Retinal pigment epithelial cell (primary cell): ENCODE measurements around the gene GPX6.
A peak's percentile ranks its signal among the peaks of the same experiment; 100 is the strongest.

Experiments used
- DNase-seq: peaks from one replicate; pipeline ENCODE4 v3.0.0-alpha.2; 2010; ENCODE audit warnings: low read depth
- H3K4me3 ChIP-seq: 2 replicates; pipeline ENCODE4 v1.5.1; 2011; ENCODE audit warnings: mild to moderate bottlenecking, low read length, control low read depth, moderate library complexity
- TF ChIP-seq, protein P1 (sequence below): conservative IDR thresholded peaks from 2 replicates; pipeline ENCODE4 v1.5.1; 2011; ENCODE audit warnings: low read depth, low read length, control low read depth, inconsistent platforms

The GPX6 gene

DNA sequence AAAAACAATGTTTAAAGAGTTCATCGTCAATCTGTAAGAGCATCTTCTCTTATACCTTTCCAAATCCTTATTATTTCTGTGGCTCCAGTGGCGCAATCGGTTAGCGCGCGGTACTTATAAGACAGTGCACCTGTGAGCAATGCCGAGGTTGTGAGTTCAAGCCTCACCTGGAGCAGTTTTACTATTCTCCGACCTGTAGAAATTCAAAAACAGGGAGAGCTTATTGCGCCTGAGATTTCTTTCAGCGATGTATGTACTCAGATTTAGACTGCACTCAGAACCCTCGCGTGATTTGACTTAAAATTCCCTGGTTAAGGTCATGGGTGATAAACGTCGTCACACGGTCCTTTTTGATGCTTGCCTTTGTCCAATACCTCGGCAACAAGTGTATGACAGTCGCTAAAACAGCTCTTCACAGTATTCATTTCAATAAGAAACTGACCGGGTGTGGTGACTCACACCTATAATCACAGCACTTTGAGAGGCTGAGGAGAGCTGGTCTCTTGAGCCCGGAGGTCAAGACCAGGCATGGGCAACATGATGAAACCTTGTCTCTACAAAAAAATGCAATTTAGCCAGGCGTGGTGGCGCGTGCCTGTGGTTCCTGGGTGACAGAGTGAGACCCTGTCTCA is 22.0 kb upstream of the GPX6 start:
- H3K4me3 ChIP-seq, result peak overlapping the region; percentile 43
- DNase-seq, result no peak
- TF ChIP-seq, protein P1, sequence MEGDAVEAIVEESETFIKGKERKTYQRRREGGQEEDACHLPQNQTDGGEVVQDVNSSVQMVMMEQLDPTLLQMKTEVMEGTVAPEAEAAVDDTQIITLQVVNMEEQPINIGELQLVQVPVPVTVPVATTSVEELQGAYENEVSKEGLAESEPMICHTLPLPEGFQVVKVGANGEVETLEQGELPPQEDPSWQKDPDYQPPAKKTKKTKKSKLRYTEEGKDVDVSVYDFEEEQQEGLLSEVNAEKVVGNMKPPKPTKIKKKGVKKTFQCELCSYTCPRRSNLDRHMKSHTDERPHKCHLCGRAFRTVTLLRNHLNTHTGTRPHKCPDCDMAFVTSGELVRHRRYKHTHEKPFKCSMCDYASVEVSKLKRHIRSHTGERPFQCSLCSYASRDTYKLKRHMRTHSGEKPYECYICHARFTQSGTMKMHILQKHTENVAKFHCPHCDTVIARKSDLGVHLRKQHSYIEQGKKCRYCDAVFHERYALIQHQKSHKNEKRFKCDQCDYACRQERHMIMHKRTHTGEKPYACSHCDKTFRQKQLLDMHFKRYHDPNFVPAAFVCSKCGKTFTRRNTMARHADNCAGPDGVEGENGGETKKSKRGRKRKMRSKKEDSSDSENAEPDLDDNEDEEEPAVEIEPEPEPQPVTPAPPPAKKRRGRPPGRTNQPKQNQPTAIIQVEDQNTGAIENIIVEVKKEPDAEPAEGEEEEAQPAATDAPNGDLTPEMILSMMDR, result no peak

DNA sequence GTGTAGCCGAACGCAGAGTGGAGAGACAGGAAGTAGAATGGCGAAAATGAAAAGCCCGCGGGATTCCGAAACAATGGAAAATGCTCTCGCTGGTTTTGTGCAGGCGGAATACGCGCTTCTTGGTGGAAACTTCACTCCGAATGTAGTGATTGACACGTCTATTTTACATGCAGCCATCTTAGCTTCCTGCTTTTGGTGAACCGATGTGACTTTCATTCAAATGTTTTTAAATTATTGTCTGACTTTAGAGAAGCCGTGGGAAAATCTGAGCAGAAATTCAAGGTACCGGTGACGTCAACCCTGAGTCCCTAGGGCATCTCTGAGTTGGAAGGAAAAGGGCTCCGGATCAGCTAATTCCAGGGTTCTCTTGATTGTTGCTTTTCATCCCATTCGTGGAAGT is 21.5 kb upstream of the GPX6 start:
- TF ChIP-seq, protein P1, result no peak
- peak overlapping the region; percentile 43 for H3K4me3 ChIP-seq
- DNase-seq, result no peak

DNA sequence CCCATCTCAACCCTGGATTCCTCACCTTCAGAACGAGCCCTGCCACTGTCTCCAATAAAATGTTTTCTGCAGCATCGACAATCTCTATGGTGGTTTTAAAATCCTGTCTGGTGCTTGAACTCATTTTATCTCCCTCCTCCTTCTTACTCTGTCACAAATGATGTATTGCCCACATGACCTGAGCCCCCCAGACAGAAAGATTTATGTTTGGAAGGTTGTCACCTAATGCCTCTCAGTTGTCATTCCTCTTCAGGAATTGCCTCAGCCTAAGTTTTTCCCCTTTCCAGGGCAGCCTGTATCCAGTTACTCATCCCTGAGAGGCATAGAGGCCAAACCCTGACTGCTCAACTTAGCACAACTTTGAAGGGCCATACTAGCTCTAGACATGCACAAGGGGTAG is 19.3 kb upstream of the GPX6 start:
- no peak overlapping the region for H3K4me3 ChIP-seq
- DNase-seq, result no peak
- TF ChIP-seq, protein P1, result no peak

DNA sequence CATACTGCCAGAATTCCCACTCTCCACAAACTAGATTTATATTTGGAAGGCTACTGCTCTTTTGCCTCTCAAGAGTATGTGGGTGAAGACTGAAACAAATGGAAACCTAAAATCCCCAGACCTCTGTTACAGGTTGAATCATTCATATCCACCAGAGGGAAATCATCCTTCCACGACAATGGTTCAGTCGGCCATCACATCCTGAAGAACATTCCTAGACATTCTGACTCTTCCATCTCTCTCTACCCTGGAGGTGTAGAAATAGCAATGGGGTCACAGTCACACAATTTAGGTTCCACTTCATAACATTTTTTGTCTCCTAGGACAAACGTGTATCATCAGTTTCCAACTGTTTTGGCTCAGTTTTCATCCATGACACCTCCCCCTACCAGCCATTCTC is 18.7 kb upstream of the GPX6 start:
- H3K4me3 ChIP-seq, result no peak overlapping the region
- TF ChIP-seq, protein P1, result no peak
- no peak for DNase-seq

DNA sequence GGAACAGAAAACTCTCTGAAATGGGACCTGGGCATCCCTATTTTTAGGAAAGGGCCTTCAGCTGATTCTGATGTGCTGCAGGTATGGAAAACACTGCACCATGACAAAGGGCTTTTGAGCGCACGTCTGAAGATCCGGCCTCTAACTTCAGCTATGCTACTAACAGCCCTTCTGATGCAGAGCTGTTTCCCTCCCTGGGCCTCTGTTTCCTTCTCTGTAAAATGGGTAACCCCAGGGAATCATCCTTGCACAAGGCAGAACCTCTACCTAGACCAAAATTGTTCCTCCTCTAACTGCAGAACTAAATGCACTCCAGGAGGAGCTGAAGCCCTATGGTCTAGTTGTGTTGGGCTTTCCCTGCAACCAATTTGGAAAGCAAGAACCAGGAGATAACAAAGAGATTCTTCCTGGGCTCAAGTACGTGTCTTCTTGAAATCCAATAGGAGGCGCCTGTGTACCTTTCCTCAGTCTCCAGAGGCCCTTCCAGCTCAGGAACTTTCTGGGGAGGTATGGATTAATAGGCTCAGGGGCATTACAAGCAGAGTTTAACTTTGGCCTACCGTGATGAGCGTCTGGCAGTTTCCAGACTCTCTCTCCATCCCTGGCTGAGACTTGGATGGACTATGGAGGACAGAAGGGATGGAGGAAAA is 16.0 kb upstream of the GPX6 start:
- DNase-seq, result no peak
- TF ChIP-seq, protein P1, result no peak
- H3K4me3 ChIP-seq, result no peak overlapping the region

DNA sequence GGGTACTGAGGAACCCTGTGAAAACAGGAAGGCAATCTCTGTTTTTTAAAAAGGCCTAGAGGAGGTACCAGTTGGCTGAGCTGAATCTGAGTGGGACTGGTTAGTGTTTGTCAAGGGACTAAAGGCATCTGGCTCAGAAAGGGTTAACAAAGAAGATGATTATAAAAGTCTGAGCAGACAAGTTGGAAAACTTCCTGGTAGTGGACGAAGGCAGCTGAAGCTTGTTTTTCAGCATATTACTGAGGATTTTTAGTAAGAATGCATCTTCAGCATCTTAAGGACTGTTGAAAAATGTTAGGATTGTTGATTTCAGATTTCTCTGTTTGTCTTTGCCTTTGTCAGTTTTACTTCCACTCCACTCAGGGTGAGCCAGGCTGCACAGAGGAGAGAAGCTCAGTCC is 15.2 kb upstream of the GPX6 start:
- TF ChIP-seq, protein P1, result no peak
- no peak overlapping the region for H3K4me3 ChIP-seq
- DNase-seq, result no peak

DNA sequence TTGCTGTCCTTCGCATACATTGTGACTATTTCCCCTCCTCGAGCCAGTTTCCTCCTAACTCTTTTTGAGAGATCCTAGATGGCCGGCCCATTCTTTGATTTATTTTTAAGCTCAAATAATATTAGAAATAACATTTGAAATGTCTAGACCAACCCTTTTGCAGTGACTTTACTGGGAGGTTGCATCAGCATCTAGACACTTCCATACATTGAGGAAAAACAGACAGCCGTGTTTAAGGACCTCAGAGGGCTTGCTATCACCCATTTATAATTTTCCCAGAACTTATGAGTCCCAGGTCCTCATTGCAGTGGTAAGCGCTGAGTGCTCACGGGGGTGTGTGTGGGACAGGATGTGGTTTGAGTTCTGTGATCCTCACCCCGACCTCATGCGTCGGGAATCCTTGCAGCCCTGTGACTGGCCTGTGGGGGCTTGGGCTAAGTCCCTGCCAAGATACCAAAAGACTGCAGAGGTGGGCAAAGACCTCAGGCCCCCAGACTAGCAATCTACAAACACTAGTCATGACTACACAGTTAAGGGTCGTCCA is 10.0 kb upstream of the GPX6 start, which contains the start of gene GPX5:
Gene GPX5, plus strand, starts transcription at position 386 of the 544 bp plus-strand sequence. Its CDS starts 133 bp downstream, at position 519.
- no peak within 1 kb of the TSS for H3K4me3 ChIP-seq
- DNase-seq, result no peak
- TF ChIP-seq, protein P1, result no peak
